Heart left ventricle (tissue), 16 donors: Measurements from ENCODE around the gene SPRR2E. TPM values are rescaled to one million over a fixed set of nuclear protein-coding genes. Genes with fewer than 3 reads are reported as not detected.

Experiments used
- ATAC-seq, 4 donors: fragments of 200-7000 bp; cut with Tn5 transposase; one replicate each; pipeline ENCODE4 v1.9.1; 2020 to 2022; ENCODE audit warnings: moderate library complexity in 4 of 4, mild to moderate bottlenecking in 3 of 4, moderate number of reproducible peaks in 1 of 4
- DNase-seq, 5 donors: peaks; one replicate each; pipeline ENCODE4 v3.0.0-alpha.2; 2020
- H3K27ac ChIP-seq, 12 donors: fragments of 200-600 bp; sonication (generic) in 4 of 12; one replicate each; pipeline versions ENCODE4 v1.5.0 to v1.8.0; 2016 to 2022; ENCODE audit warnings: mild to moderate bottlenecking in 2 of 12
- H3K27me3 ChIP-seq, 9 donors: fragments of 200-600 bp; sonication (generic) in 2 of 9; one replicate each; pipeline versions ENCODE4 v1.5.1 to v1.8.0; 2016 to 2022; ENCODE audit warnings: mild to moderate bottlenecking in 3 of 9
- H3K36me3 ChIP-seq, 9 donors: fragments of 200-600 bp; sonication (generic) in 2 of 9; one replicate each; pipeline versions ENCODE4 v1.5.0 to v1.8.0; 2018 to 2022; ENCODE audit warnings: mild to moderate bottlenecking in 2 of 9
- H3K4me1 ChIP-seq, 12 donors: fragments of 200-600 bp; sonication (generic) in 4 of 12; one replicate each; pipeline versions ENCODE4 v1.5.0 to v1.8.0; 2016 to 2022; ENCODE audit warnings: mild to moderate bottlenecking in 3 of 12
- H3K4me3 ChIP-seq, 12 donors: fragments of 200-600 bp; sonication (generic) in 4 of 12; one replicate each; pipeline versions ENCODE4 v1.5.0 to v1.8.0; 2017 to 2022; ENCODE audit warnings: mild to moderate bottlenecking in 9 of 12, moderate library complexity in 4 of 12
- H3K9me3 ChIP-seq, 12 donors: fragments of 200-600 bp; sonication (generic) in 4 of 12; one replicate each; pipeline versions ENCODE4 v1.5.0 to v1.8.0; 2016 to 2022; ENCODE audit warnings: mild to moderate bottlenecking in 1 of 12
- POLR2A ChIP-seq, 2 donors: fragments of 450-650 bp; IDR thresholded peaks; one replicate each; pipeline ENCODE4 v1.6.1; 2017; ENCODE audit warnings: antibody characterized with exemption in 2 of 2, mild to moderate bottlenecking in 2 of 2, moderate library complexity in 2 of 2
- WGBS, 4 donors: extraction: QIAGEN DNeasy Blood & Tissue Kit in 2 of 4; methylation state at CpG; one replicate each; pipeline versions ENCODE4 v1.1.5 to v1.1.7; 2013 to 2018; 5-methylcytosine and 5-hydroxymethylcytosine counted together
- intact Hi-C, 10 donors: fragments of 100-400 bp; cut with DNase I; formaldehyde crosslinking; loops; one replicate each; pipeline versions ENCODE4 v1.11.1 to v1.14.2; 2022
- polyA plus RNA-seq, 2 donors: library from polyadenylated mRNA; stranded (reverse); fragments of 200-250 nt; gene quantifications; one replicate each; pipeline ENCODE4 v1.2.3, GENCODE V29; 2013
- total RNA-seq, 9 donors: library from RNA; depleted of rRNA in 2 of 9; stranded (reverse); fragments of >200 nt in 2 of 9; fragmentation: NEBNext Ultra II Directional in 3 of 9; extraction: Animal tissue kit (Norgen Biotek cat#: 25700) in 3 of 9; gene quantifications; one replicate each; pipeline versions ENCODE4 v1.1.0 to v1.2.4, GENCODE V29; 2016 to 2023
- TF ChIP-seq, protein P1 (sequence below), 12 donors: fragments of 200-600 bp; sonication (generic) in 4 of 12; IDR thresholded peaks; one replicate each; pipeline versions ENCODE4 v1.5.0 to v1.8.0; 2018 to 2022; ENCODE audit warnings: antibody characterized with exemption in 12 of 12, mild to moderate bottlenecking in 5 of 12
- donor health status: ischemic (EF 13 %, LVEDD 7.1; RV severe dilation, severe dysfunction).
- donor health status: healthy with polysubstance abuse.
- donor health status: DM: no; HTN: yes; CAD: no.
- donor health status: DM: no; HTN: no; CAD: no.
- donor health status: ischemic (EF 25% LVEDD 6.9; RV normal size, moderate dysfunction).
- donor health status: ischemic (EF 25% LVEDD 5.7; RV mildly dilated, moderate dysfunction).
- donor health status: healthy.
- donor health status: DM: yes; HTN: yes; CAD: no.
- donor health status: ischemic (EF 35%, LVEDD 5.7; RV mildly dilated, moderate dysfunction).
- donor health status: nonischemic (EF 11% LVEDD 7.7; RV severe dilation, severe dysfunction).
- donor health status: DM: yes; HTN: yes; CAD: no.
- donor health status: PGD.
- donor health status: ischemic (EF 29% LVEDD 5.4; RV normal size, mild dysfunction).
- donor health status: nonischemic (EF 23%, LVEDD 6.1; RV moderate dilation, normal function).

SPRR2E gene
- total and polyA plus RNA-seq, 11 donors = 0.12 TPM; not detected in 10

GRCh38 chr1:153081736-153082135, 12.6 kb downstream of the SPRR2E start:
- TF ChIP-seq, protein P1, sequence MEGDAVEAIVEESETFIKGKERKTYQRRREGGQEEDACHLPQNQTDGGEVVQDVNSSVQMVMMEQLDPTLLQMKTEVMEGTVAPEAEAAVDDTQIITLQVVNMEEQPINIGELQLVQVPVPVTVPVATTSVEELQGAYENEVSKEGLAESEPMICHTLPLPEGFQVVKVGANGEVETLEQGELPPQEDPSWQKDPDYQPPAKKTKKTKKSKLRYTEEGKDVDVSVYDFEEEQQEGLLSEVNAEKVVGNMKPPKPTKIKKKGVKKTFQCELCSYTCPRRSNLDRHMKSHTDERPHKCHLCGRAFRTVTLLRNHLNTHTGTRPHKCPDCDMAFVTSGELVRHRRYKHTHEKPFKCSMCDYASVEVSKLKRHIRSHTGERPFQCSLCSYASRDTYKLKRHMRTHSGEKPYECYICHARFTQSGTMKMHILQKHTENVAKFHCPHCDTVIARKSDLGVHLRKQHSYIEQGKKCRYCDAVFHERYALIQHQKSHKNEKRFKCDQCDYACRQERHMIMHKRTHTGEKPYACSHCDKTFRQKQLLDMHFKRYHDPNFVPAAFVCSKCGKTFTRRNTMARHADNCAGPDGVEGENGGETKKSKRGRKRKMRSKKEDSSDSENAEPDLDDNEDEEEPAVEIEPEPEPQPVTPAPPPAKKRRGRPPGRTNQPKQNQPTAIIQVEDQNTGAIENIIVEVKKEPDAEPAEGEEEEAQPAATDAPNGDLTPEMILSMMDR (IDR thresholded peaks at IDR 0.05) = no peak
- TF ChIP-seq POLR2A (IDR thresholded peaks at IDR 0.05) = no peak
- 75 to 79% (median 78%) methylated on average over 3 of the region's 3 CpGs for WGBS, 4 donors
- intact Hi-C loops = no loop called here

DNA sequence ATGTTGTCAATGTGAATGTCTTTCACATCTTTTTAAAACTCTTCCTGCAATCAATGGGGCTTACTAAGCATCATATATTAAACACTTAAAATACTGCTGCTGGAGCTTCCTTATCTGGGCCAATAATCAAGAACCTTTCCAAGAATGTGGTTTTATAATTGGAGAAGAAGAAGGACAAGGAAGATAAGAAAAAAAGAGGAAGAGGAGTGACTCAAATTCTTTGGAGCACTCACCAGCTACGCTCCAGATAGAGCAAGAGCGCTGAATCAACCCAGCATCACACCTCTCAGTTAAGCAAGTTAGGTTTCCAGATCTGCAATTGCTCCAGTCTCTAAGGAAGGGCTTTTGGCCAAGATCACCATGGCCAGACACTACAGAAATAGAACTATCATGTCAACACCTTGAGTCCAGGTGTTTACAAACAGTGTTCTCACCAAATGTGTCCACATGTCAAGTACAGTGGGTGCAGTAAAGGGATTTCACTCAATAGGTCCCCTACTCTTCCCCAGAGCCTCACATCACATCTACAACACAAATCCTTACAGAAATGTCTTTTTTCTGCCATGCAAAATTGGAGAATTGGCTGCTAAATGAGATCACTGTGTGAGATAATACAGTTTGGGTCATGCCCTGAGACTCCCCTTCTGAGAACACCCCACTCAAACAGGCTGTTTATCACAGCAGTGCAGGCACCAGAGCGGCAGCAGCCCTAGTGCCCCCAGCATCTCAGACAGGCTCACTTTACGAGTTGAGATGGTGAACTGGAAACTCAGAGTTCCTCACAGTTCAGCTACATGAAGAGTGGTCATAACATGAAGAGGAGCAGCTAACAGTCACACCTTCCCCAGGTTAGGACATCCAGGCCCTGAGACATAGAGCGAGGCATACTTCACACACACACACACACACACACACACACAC, 21.3 kb downstream of the SPRR2E start:
- Histone ChIP-seq H3K27ac (no peak overlapping the region), H3K4me1 (no peaks in the 10 kb centered on the region), H3K4me3 (no peak overlapping the region), H3K9me3 (peaks cover 0 to 6% (median 0%) of the 10 kb centered on the region in 12 donors), H3K27me3 (peaks cover 0 to 2% (median 0%) of the 10 kb centered on the region in 9 donors), H3K36me3 (no peaks in the 10 kb centered on the region)
- 66 to 80% (median 70%) methylated on average over 5 of the region's 5 CpGs for WGBS, 4 donors
- no peak for DNase-seq
- intact Hi-C loops = no loop called here
- TF ChIP-seq, protein P1 (IDR thresholded peaks at IDR 0.05) = no peak
- no peak for TF ChIP-seq POLR2A (IDR thresholded peaks at IDR 0.05)
- ATAC-seq = no peak

More at GRCh38 chr1:153081736-153082135, 12.6 kb downstream of the SPRR2E start:
- DNase-seq (no peak), ATAC-seq (no peak)
- no peaks in the 10 kb centered on the region for H3K27me3 ChIP-seq
- H3K4me3 ChIP-seq = no peak overlapping the region
- H3K27ac ChIP-seq = no peak overlapping the region
- no peaks in the 10 kb centered on the region for H3K36me3 ChIP-seq
- peaks cover 0 to 32% (median 0%) of the 10 kb centered on the region in 12 donors for H3K9me3 ChIP-seq
- no peaks in the 10 kb centered on the region for H3K4me1 ChIP-seq

DNA sequence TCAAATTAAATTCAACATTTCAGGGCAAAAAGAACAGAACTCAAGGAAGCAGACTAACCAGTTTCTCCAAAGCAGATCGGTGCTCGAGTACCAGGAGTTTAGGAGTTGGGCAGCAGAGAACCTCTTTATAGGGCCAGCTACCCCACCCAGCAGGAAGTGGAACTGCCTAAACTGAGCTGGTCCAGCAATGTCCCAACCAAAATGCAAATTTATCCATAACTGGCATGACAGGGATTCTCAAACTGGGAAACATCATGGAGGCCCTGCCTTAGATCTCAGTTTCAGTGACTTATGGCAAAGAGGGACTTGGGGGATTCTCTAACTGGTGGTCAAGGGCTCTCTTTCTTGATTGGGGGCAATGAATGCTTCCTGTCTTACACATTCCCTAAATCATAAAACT, 22.8 kb downstream of the SPRR2E start, which contains the start of gene SPRR2B:
SPRR2B (minus strand) TSS at position 101 of the 400 bp plus-strand sequence. CDS start 772 bp downstream, outside the sequence.
- intact Hi-C loops = no loop called here
- WGBS, 4 donors = 72 to 91% (median 90%) methylated on average over 2 of the region's 2 CpGs
- no peak for ATAC-seq

GRCh38 chr1:153070243-153070642, 24.1 kb downstream of the SPRR2E start:
- H3K9me3 ChIP-seq = no peaks in the 10 kb centered on the region
- no peak for DNase-seq
- intact Hi-C loops = no loop called here
- WGBS, 4 donors = 43 to 58% (median 51%) methylated on average over 2 of the region's 2 CpGs
- H3K27me3 ChIP-seq = peaks cover 0 to 2% (median 0%) of the 10 kb centered on the region in 9 donors
- no peak overlapping the region for H3K27ac ChIP-seq
- no peaks in the 10 kb centered on the region for H3K4me1 ChIP-seq
- no peak for ATAC-seq
- TF ChIP-seq POLR2A (IDR thresholded peaks at IDR 0.05) = no peak
- TF ChIP-seq, protein P1 (IDR thresholded peaks at IDR 0.05) = no peak
- H3K4me3 ChIP-seq = no peak overlapping the region
- no peaks in the 10 kb centered on the region for H3K36me3 ChIP-seq

More for the DNA sequence above, 22.8 kb downstream of the SPRR2E start, which contains the start of gene SPRR2B:
- no peaks in the 10 kb centered on the region for H3K36me3 ChIP-seq
- H3K4me1 ChIP-seq = no peaks in the 10 kb centered on the region
- DNase-seq = no peak
- no peaks in the 10 kb centered on the region for H3K9me3 ChIP-seq
- H3K27ac ChIP-seq = no peak within 1 kb of the TSS
- H3K4me3 ChIP-seq = no peak within 1 kb of the TSS
- TF ChIP-seq POLR2A (IDR thresholded peaks at IDR 0.05) = no peak
- TF ChIP-seq, protein P1 (IDR thresholded peaks at IDR 0.05) = no peak
- peaks cover 0 to 2% (median 0%) of the 10 kb centered on the region in 9 donors for H3K27me3 ChIP-seq
